HG03354 (cell line): ENCODE results near the gene COPE.
A peak's percentile ranks its signal among the peaks of the same experiment; 100 is the strongest.
"Not testable (repeated sequence)": the region's sequence is repeated elsewhere in the genome, so short reads cannot be mapped to it uniquely, and the experiment has no call there.

Experiments used
- ATAC-seq: cut with Tn5 transposase; IDR thresholded peaks from one replicate; pipeline ENCODE4 v1.9.1; 2021; ENCODE audit warnings: mild to moderate bottlenecking; ENCODE audit not compliant: unreplicated experiment, poor library complexity, severe bottlenecking

COPE gene

GRCh38 chr19:18919086-18919899, at the start of gene COPE, which contains the start of gene DDX49:
COPE (minus strand) TSS chr19:18919387; CDS start chr19:18919348, 39 bp downstream.
DDX49 (plus strand) TSS chr19:18919715; CDS start chr19:18919742, 27 bp downstream.
- peak; percentile 92 for ATAC-seq

- ATAC-seq, result no peak
These were observed 48.4 kb upstream of the COPE start for GRCh38 chr19:18967358-18968146.

GRCh38 chr19:18966307-18966706, 47.1 kb upstream of the COPE start:
- ATAC-seq, result no peak

GRCh38 chr19:18964121-18964520, 44.9 kb upstream of the COPE start:
- ATAC-seq, result no peak

- ATAC-seq, result no peak
These were observed 42.8 kb upstream of the COPE start for GRCh38 chr19:18961767-18962620.

GRCh38 chr19:18960370-18960769, 41.2 kb upstream of the COPE start:
- no peak for ATAC-seq

GRCh38 chr19:18955042-18955441, 35.9 kb upstream of the COPE start:
- ATAC-seq, result no peak

GRCh38 chr19:18954094-18954493, 34.9 kb upstream of the COPE start:
- ATAC-seq, result no peak

GRCh38 chr19:18952364-18953003, 33.3 kb upstream of the COPE start:
- not testable (repeated sequence) for ATAC-seq

GRCh38 chr19:18951721-18952281, 32.6 kb upstream of the COPE start:
- no peak for ATAC-seq

- no peak for ATAC-seq
These were observed 30.7 kb upstream of the COPE start for GRCh38 chr19:18949858-18950257.

GRCh38 chr19:18948976-18949356, 29.8 kb upstream of the COPE start:
- ATAC-seq, result no peak

GRCh38 chr19:18948075-18948975, 29.1 kb upstream of the COPE start:
- ATAC-seq, result no peak

- no peak for ATAC-seq
These were observed 27.7 kb upstream of the COPE start for GRCh38 chr19:18946918-18947317.

- no peak for ATAC-seq
These were observed 27.1 kb upstream of the COPE start for GRCh38 chr19:18946335-18946734.

GRCh38 chr19:18945297-18945696, 26.1 kb upstream of the COPE start:
- ATAC-seq, result no peak

GRCh38 chr19:18943465-18943864, 24.3 kb upstream of the COPE start:
- no peak for ATAC-seq

- ATAC-seq, result no peak
These were observed 23.5 kb upstream of the COPE start for GRCh38 chr19:18942692-18943091.
